ENCODE results near the gene ADAD2.

DNA sequence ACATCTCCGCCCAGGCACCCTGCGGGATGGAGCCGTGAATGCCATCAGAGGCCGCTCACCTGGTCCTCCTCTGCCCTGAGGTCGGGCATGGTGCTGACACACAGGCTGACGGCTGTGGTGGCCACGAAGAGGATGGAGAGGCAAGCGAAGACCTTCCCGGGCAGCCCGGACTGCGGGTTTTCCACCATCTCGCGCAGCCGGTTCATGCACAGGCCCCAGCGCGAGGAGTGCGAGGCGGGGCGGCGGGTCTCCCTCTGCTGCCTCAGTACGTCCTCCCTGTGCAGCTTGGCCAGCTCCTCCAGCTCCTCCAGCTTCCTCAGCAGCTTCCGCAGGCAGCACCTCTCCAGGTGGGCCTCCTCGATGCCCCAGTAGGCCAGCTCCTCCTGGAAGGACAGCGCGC lies 45.7 kb downstream of the ADAD2 start:
- TF ChIP-seq, protein P1, sequence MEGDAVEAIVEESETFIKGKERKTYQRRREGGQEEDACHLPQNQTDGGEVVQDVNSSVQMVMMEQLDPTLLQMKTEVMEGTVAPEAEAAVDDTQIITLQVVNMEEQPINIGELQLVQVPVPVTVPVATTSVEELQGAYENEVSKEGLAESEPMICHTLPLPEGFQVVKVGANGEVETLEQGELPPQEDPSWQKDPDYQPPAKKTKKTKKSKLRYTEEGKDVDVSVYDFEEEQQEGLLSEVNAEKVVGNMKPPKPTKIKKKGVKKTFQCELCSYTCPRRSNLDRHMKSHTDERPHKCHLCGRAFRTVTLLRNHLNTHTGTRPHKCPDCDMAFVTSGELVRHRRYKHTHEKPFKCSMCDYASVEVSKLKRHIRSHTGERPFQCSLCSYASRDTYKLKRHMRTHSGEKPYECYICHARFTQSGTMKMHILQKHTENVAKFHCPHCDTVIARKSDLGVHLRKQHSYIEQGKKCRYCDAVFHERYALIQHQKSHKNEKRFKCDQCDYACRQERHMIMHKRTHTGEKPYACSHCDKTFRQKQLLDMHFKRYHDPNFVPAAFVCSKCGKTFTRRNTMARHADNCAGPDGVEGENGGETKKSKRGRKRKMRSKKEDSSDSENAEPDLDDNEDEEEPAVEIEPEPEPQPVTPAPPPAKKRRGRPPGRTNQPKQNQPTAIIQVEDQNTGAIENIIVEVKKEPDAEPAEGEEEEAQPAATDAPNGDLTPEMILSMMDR (conservative IDR thresholded peaks at IDR 0.05): no peak
- TF ChIP-seq ZFX (IDR thresholded peaks at IDR 0.05): no peak

All from C4-2B (cell line).